ENCODE results near the gene CERS2.

CERS2 gene

GRCh38 chr1:150997126-150997872 lies 22.7 kb upstream of the CERS2 start:
- DNase-seq: no peak

GRCh38 chr1:150995896-150996295 lies 21.3 kb upstream of the CERS2 start:
- no peak for DNase-seq

- DNase-seq: no peak
These were observed 20.8 kb upstream of the CERS2 start for GRCh38 chr1:150995460-150995859.

GRCh38 chr1:150994248-150994647 lies 19.6 kb upstream of the CERS2 start:
- DNase-seq: no peak

- no peak for DNase-seq
These were observed 18.0 kb upstream of the CERS2 start for GRCh38 chr1:150992626-150993025.

- no peak for DNase-seq
These were observed 13.3 kb upstream of the CERS2 start for GRCh38 chr1:150987924-150988323.

GRCh38 chr1:150985179-150985825 lies 10.7 kb upstream of the CERS2 start:
- DNase-seq: no peak

- no peak for DNase-seq
These were observed 7.4 kb upstream of the CERS2 start, which contains the start of gene ANXA9 for GRCh38 chr1:150981805-150982712. Gene ANXA9, plus strand, starts transcription at chr1:150982292. Its CDS starts 814 bp downstream, at chr1:150983106.

- no peak for DNase-seq
These were observed 6.7 kb upstream of the CERS2 start for GRCh38 chr1:150981177-150981804.

GRCh38 chr1:150979092-150980056 lies 4.7 kb upstream of the CERS2 start:
- peak; percentile 73 to 85 (median 76) for DNase-seq

GRCh38 chr1:150976879-150977694 lies 2.5 kb upstream of the CERS2 start:
- peak; percentile 38 to 62 (median 55) for DNase-seq

GRCh38 chr1:150976401-150976821 lies 1.8 kb upstream of the CERS2 start:
- DNase-seq: no peak

GRCh38 chr1:150973836-150974579 lies 627 bp downstream of the CERS2 start:
- peak in 1 of 4 experiments; percentile 24 for DNase-seq

GRCh38 chr1:150973258-150973835 lies 1.3 kb downstream of the CERS2 start:
- no peak for DNase-seq

- DNase-seq: no peak
These were observed 2.2 kb downstream of the CERS2 start for GRCh38 chr1:150972417-150972940.

GRCh38 chr1:150971583-150972416 lies 2.8 kb downstream of the CERS2 start:
- DNase-seq: no peak

GRCh38 chr1:150970808-150971582 lies 3.6 kb downstream of the CERS2 start:
- no peak for DNase-seq

Measured in activated CD4-positive, CD25-positive, alpha-beta regulatory T cell (primary cell).